Thymus (tissue), 11 donors: ENCODE results near the gene PIP5K1C. TPM values are rescaled to one million over a fixed set of nuclear protein-coding genes. Genes with fewer than 3 reads are reported as not detected.
"Not testable (repeated sequence)": the region's sequence is repeated elsewhere in the genome, so short reads cannot be mapped to it uniquely, and the experiment has no call there.

Source experiments
- DNase-seq, 9 donors: peaks; one replicate each; pipeline ENCODE4 v3.0.0-alpha.2; 2013; ENCODE audit warnings: low spot score in 9 of 9, low read depth in 6 of 9, missing footprints in 1 of 9
- H3K27ac ChIP-seq, 2 donors: one replicate each; pipeline ENCODE4 v1.5.1; 2013; ENCODE audit warnings: control low read depth in 1 of 2, low read depth in 1 of 2, low read length in 1 of 2, mild to moderate bottlenecking in 1 of 2, moderate library complexity in 1 of 2
- H3K27me3 ChIP-seq, 2 donors: one replicate each; pipeline ENCODE4 v1.5.1; 2013; ENCODE audit warnings: low read length in 1 of 2; ENCODE audit not compliant: control insufficient read depth in 2 of 2, insufficient read depth in 1 of 2
- H3K36me3 ChIP-seq, 2 donors: one replicate each; pipeline ENCODE4 v1.5.1; 2013; ENCODE audit warnings: low read length in 1 of 2, mild to moderate bottlenecking in 1 of 2, moderate library complexity in 1 of 2; ENCODE audit not compliant: control insufficient read depth in 2 of 2, insufficient read depth in 2 of 2
- H3K4me1 ChIP-seq, 2 donors: one replicate each; pipeline ENCODE4 v1.5.1; 2013; ENCODE audit warnings: low read length in 2 of 2; ENCODE audit not compliant: control insufficient read depth in 2 of 2, insufficient read depth in 2 of 2
- H3K4me3 ChIP-seq, 2 donors: one replicate each; pipeline ENCODE4 v1.5.1; 2013; ENCODE audit warnings: low read length in 2 of 2, control low read depth in 1 of 2, mild to moderate bottlenecking in 1 of 2
- H3K9me3 ChIP-seq, 2 donors: one replicate each; pipeline ENCODE4 v1.5.1; 2013; ENCODE audit warnings: low read length in 1 of 2, mild to moderate bottlenecking in 1 of 2; ENCODE audit not compliant: control insufficient read depth in 2 of 2, insufficient read depth in 1 of 2
- WGBS: extraction: QIAGEN DNeasy Blood & Tissue Kit; methylation state at CpG from one replicate; pipeline ENCODE4 v1.1.7; 2013; 5-methylcytosine and 5-hydroxymethylcytosine counted together
- polyA plus RNA-seq: library from polyadenylated mRNA; stranded (reverse); fragments of 200-250 nt; gene quantifications from one replicate; pipeline ENCODE4 v1.2.3, GENCODE V29; 2013
- total RNA-seq: library from RNA; stranded (reverse); fragments of 120-200 nt; gene quantifications from one replicate; pipeline ENCODE4 v1.2.4, GENCODE V29; 2013
- donor health status: healthy.

The PIP5K1C gene
- total and polyA plus RNA-seq, 2 donors = 3.4 to 14.0 TPM

- Histone ChIP-seq H3K4me3 (peak overlapping the region in 1 of 2 donors; percentile 42), H3K9me3 (peaks cover 0 to 22% of the 10 kb centered on the region in 2 donors), H3K27me3 (peaks cover 14 to 34% of the 10 kb centered on the region in 2 donors), H3K36me3 (no peaks in the 10 kb centered on the region), H3K4me1 (peaks cover 3 to 5% of the 10 kb centered on the region in 2 donors), H3K27ac (no peak overlapping the region)
- DNase-seq = peak in 2 of 9 donors; percentile 44 to 52
- 34% methylated on average over 16 of the region's 16 CpGs for WGBS
Measured at GRCh38 chr19:3586127-3586626, 114.1 kb downstream of the PIP5K1C start.

DNA sequence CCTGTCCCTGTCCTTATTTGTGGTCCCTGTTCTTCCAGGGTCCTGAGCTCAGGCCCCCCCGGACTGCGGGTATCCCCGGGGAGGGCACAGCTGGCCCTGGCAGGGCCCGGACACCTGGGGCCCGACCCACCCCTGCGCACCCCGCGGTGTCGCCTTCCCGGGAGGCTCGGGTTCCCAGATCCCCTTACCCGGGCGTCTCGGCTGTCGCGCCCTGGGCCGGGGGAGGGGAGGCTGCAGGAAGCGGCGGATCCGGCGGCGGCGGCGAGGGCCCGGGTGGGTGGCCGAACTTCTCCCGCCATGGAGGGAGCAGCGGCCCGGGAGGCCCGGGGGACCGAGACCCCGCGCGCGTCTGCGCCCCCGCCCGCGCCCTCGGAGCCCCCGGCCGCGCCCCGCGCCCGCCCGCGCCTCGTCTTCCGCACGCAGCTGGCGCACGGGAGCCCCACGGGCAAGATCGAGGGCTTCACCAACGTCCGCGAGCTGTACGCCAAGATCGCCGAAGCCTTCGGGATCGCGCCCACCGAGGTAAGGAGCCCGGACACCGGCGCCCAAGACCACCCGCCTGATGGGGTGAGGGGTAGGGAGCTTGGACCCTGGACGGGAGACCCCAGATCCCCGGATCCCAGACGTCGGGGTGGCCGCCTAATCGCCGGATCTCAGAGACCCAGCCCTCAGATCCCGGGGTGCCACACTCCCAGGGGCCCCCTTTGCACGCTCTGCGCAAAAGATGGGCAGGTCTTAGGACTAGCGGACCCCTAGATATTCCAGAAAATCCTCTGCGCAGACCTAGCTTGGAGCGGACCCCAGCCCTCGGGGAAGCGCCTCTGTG is 114.8 kb downstream of the PIP5K1C start, which contains the start of gene GIPC3:
Gene GIPC3, plus strand, starts transcription at position 178 of the 826 bp plus-strand sequence. Its CDS starts 120 bp downstream, at position 298.
- peak within 1 kb of the TSS in 1 of 2 donors; percentile 42 for H3K4me3 ChIP-seq
- no peak for DNase-seq
- H3K27me3 ChIP-seq = peaks cover 14 to 34% of the 10 kb centered on the region in 2 donors
- 2% methylated on average over 84 of the region's 84 CpGs for WGBS
- H3K9me3 ChIP-seq = peaks cover 0 to 15% of the 10 kb centered on the region in 2 donors
- H3K27ac ChIP-seq = no peak within 1 kb of the TSS
- H3K4me1 ChIP-seq = peaks cover 3 to 5% of the 10 kb centered on the region in 2 donors
- no peaks in the 10 kb centered on the region for H3K36me3 ChIP-seq

DNA sequence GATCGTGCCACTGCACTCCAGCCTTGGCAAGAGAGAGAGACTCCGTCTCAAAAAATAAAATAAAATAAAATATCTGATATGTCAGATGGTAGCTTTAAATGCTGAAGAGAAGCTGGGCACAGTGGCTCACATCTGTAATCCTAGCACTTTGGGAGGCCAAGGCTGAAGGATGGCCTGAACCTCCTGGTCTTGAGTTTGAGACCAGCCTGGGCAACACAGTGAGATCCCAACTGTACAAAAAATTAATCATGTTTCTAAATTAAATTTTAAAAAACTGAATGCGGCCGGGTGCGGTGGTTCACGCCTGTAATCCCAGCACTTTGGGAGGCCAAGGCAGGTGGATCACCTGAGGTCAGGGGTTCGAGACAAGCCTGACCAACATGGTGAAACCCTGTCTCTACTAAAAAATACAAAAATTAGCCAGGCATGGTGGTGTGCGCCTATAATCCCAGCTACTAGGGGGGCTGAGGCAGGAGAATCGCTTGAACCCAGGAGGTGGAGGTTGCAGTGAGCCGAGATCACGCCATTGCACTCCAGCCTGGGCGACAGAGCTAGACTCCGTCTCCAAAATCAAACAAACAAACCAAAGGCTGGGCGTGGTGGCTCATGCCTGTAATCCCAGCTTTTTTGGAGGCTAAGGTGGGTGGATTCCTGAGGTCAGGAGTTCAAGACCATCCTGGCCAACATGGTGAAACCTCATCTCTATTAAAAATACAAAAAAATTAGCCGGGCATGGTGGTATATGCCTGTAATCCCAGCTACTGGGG is 116.0 kb downstream of the PIP5K1C start:
- not testable (repeated sequence) for DNase-seq, H3K4me3 ChIP-seq, H3K9me3 ChIP-seq, H3K4me1 ChIP-seq, H3K27ac ChIP-seq, H3K36me3 ChIP-seq
- WGBS = 98% methylated on average over 15 of the region's 15 CpGs
- H3K27me3 ChIP-seq = peaks cover 14 to 34% of the 10 kb centered on the region in 2 donors

GRCh38 chr19:3581792-3582191 is 118.5 kb downstream of the PIP5K1C start:
- H3K27ac ChIP-seq, H3K4me3 ChIP-seq, H3K4me1 ChIP-seq, H3K9me3 ChIP-seq, DNase-seq: not testable (repeated sequence)
- peaks cover 14 to 31% of the 10 kb centered on the region in 2 donors for H3K27me3 ChIP-seq
- WGBS = 88% methylated on average over 4 of the region's 4 CpGs
- H3K36me3 ChIP-seq = peaks cover 0 to 20% of the 10 kb centered on the region in 2 donors

Other genes starting within 250 kb of the PIP5K1C start
- 38.6 TPM for gene SMIM24, start 219.9 kb downstream of the PIP5K1C start, total RNA-seq
- gene SMIM24, start 219.9 kb downstream of the PIP5K1C start, polyA plus RNA-seq = 74.7 TPM
- not detected for gene SMIM44, start 217.0 kb downstream of the PIP5K1C start, total RNA-seq
- not detected for gene SMIM44, start 217.0 kb downstream of the PIP5K1C start, polyA plus RNA-seq
- gene DOHH, start 199.8 kb downstream of the PIP5K1C start, total RNA-seq = 8.5 TPM
- 8.8 TPM for gene DOHH, start 199.8 kb downstream of the PIP5K1C start, polyA plus RNA-seq
- 18.6 TPM for gene FZR1, start 194.2 kb downstream of the PIP5K1C start, total RNA-seq
- 26.2 TPM for gene FZR1, start 194.2 kb downstream of the PIP5K1C start, polyA plus RNA-seq
- gene TEKTIP1, start 161.3 kb downstream of the PIP5K1C start, total RNA-seq = 0.61 TPM
- 4.9 TPM for gene TEKTIP1, start 161.3 kb downstream of the PIP5K1C start, polyA plus RNA-seq
- gene MFSD12, start 142.9 kb downstream of the PIP5K1C start, total RNA-seq = 47.5 TPM
- gene MFSD12, start 142.9 kb downstream of the PIP5K1C start, polyA plus RNA-seq = 76.0 TPM
- 116 TPM for gene HMG20B, start 127.5 kb downstream of the PIP5K1C start, total RNA-seq
- gene HMG20B, start 127.5 kb downstream of the PIP5K1C start, polyA plus RNA-seq = 111 TPM
- gene GIPC3, start 115.0 kb downstream of the PIP5K1C start, total RNA-seq = 0.52 TPM
- 0.91 TPM for gene GIPC3, start 115.0 kb downstream of the PIP5K1C start, polyA plus RNA-seq
- 0.28 TPM for gene TBXA2R, start 93.6 kb downstream of the PIP5K1C start, total RNA-seq
- gene TBXA2R, start 93.6 kb downstream of the PIP5K1C start, polyA plus RNA-seq = 1.2 TPM
- 24.4 TPM for gene CACTIN, start 73.7 kb downstream of the PIP5K1C start, total RNA-seq
- gene CACTIN, start 73.7 kb downstream of the PIP5K1C start, polyA plus RNA-seq = 20.4 TPM
- gene TJP3, start 7.9 kb upstream of the PIP5K1C start, total RNA-seq = 1.4 TPM
- gene TJP3, start 7.9 kb upstream of the PIP5K1C start, polyA plus RNA-seq = 3.3 TPM
- gene APBA3, start 61.2 kb upstream of the PIP5K1C start, total RNA-seq = 23.7 TPM
- 26.1 TPM for gene APBA3, start 61.2 kb upstream of the PIP5K1C start, polyA plus RNA-seq
- 138 TPM for gene MRPL54, start 62.2 kb upstream of the PIP5K1C start, total RNA-seq
- gene MRPL54, start 62.2 kb upstream of the PIP5K1C start, polyA plus RNA-seq = 95.9 TPM
- gene RAX2, start 71.8 kb upstream of the PIP5K1C start, total RNA-seq = 0.09 TPM
- 0.07 TPM for gene RAX2, start 71.8 kb upstream of the PIP5K1C start, polyA plus RNA-seq
- gene MATK, start 85.9 kb upstream of the PIP5K1C start, total RNA-seq = 12.0 TPM
- gene MATK, start 85.9 kb upstream of the PIP5K1C start, polyA plus RNA-seq = 16.2 TPM
- gene ZFR2, start 168.6 kb upstream of the PIP5K1C start, total RNA-seq = 0.33 TPM
- gene ZFR2, start 168.6 kb upstream of the PIP5K1C start, polyA plus RNA-seq = 0.32 TPM
- 0.09 TPM for gene ATCAY, start 180.2 kb upstream of the PIP5K1C start, total RNA-seq
- gene ATCAY, start 180.2 kb upstream of the PIP5K1C start, polyA plus RNA-seq = 0.09 TPM
- gene NMRK2, start 232.6 kb upstream of the PIP5K1C start, total RNA-seq = 0.14 TPM
- 1.1 TPM for gene NMRK2, start 232.6 kb upstream of the PIP5K1C start, polyA plus RNA-seq